GM12878 (cell line): ENCODE measurements around the gene INAFM1. TPM values are rescaled to one million over a fixed set of nuclear protein-coding genes. Genes with fewer than 3 reads are reported as not detected.

Experiments
- CBFB ChIP-seq: IDR thresholded peaks from 2 replicates; pipeline ENCODE4 v1.6.1; 2016; ENCODE audit warnings: antibody characterized with exemption, low read depth
- CBX5 ChIP-seq: sonication (generic); IDR thresholded peaks from 2 replicates; pipeline ENCODE4 v1.6.1; 2016; ENCODE audit warnings: low read depth, moderate library complexity, mild to moderate bottlenecking, inconsistent platforms
- CHD1 ChIP-seq: IDR thresholded peaks from 2 replicates; pipeline ENCODE4 v1.6.1; 2012; ENCODE audit warnings: low read depth, low read length, improper control_type of control experiment
- CHD4 ChIP-seq: fragments of 200-600 bp; sonication (generic); IDR thresholded peaks from 2 replicates; pipeline ENCODE4 v1.6.1; 2016; ENCODE audit warnings: mild to moderate bottlenecking
- EZH2 ChIP-seq: IDR thresholded peaks from 2 replicates; pipeline ENCODE4 v1.6.1; 2012; ENCODE audit warnings: low read depth, mild to moderate bottlenecking, control low read depth, inconsistent platforms, low read length, borderline replicate concordance; ENCODE audit not compliant: control insufficient read depth
- FOXK2 ChIP-seq: fragments of 450-650 bp; IDR thresholded peaks from 2 replicates; pipeline ENCODE4 v1.6.1; 2017; ENCODE audit warnings: mild to moderate bottlenecking, moderate library complexity
- HDGF ChIP-seq: fragments of 450-650 bp; IDR thresholded peaks from 2 replicates; pipeline ENCODE4 v1.6.1; 2016; ENCODE audit warnings: antibody characterized with exemption
- NBN ChIP-seq: fragments of 450-650 bp; IDR thresholded peaks from 2 replicates; pipeline ENCODE4 v1.6.1; 2016
- NFIC ChIP-seq: IDR thresholded peaks from 2 replicates; pipeline ENCODE4 v1.6.1; 2012; ENCODE audit warnings: low read depth, mild to moderate bottlenecking, inconsistent platforms, low read length, moderate library complexity
- NR2C1 ChIP-seq: fragments of 450-650 bp; IDR thresholded peaks from 2 replicates; pipeline ENCODE4 v1.6.1; 2017; ENCODE audit warnings: antibody characterized with exemption, mild to moderate bottlenecking, moderate library complexity
- POLR2AphosphoS2 ChIP-seq: IDR thresholded peaks from 2 replicates; pipeline ENCODE4 v1.6.1; 2011; ENCODE audit warnings: low read depth, mild to moderate bottlenecking, low read length, improper control_type of control experiment, moderate library complexity
- SMAD1 ChIP-seq: fragments of 450-650 bp; IDR thresholded peaks from 2 replicates; pipeline ENCODE4 v1.6.1; 2018; ENCODE audit warnings: mild to moderate bottlenecking, low read depth; ENCODE audit not compliant: partially characterized antibody
- SMARCA5 ChIP-seq: fragments of 450-650 bp; IDR thresholded peaks from 2 replicates; pipeline ENCODE4 v1.6.1; 2017; ENCODE audit warnings: mild to moderate bottlenecking
- SMC3 ChIP-seq: IDR thresholded peaks from 2 replicates; pipeline ENCODE4 v1.6.1; 2011; ENCODE audit warnings: low read length, improper control_type of control experiment, borderline replicate concordance
- SP1 ChIP-seq: IDR thresholded peaks from one replicate; pipeline ENCODE4 v1.6.1; 2011; ENCODE audit warnings: low read depth, low read length
- SUPT20H ChIP-seq: IDR thresholded peaks from 2 replicates; pipeline ENCODE4 v1.6.1; 2011; ENCODE audit warnings: low read depth, mild to moderate bottlenecking, low read length, moderate library complexity, borderline replicate concordance; ENCODE audit not compliant: control insufficient read depth
- YBX1 ChIP-seq: fragments of 450-650 bp; IDR thresholded peaks from 2 replicates; pipeline ENCODE4 v1.6.1; 2016; ENCODE audit warnings: antibody characterized with exemption
- ZNF207 ChIP-seq: fragments of 450-650 bp; IDR thresholded peaks from 2 replicates; pipeline ENCODE4 v1.6.1; 2014; ENCODE audit warnings: antibody characterized with exemption, mild to moderate bottlenecking, borderline replicate concordance
- ZNF622 ChIP-seq: fragments of 450-650 bp; IDR thresholded peaks from 2 replicates; pipeline ENCODE4 v1.6.1; 2017; ENCODE audit warnings: mild to moderate bottlenecking, inconsistent platforms
- polyA plus RNA-seq, 11 experiments: library from polyadenylated mRNA; depleted of rRNA in 4 of 11; unstranded in 6 of 11; stranded (reverse) in 5 of 11; fragments of >200 nt; fragmentation: Nextera tagmentation in 4 of 11; fragmentation: Illumina TruSeq in 1 of 11; extraction: Ambion mirVana in 4 of 11; extraction: Trizol in 1 of 11; gene quantifications; 1 replicate in 1 of 11; 2 replicates in 10 of 11; pipeline versions ENCODE4 v1.2.1 to v1.2.3, GENCODE V29; 2011 to 2016; ENCODE audit warnings: inconsistent platforms in 2 of 11, missing spikeins in 2 of 11, low read depth in 1 of 11
- total RNA-seq, 4 experiments: library from RNA; depleted of rRNA in 3 of 4; stranded (reverse); fragments of >200 nt in 3 of 4; fragmentation: Illumina TruSeq in 1 of 4; extraction: Trizol in 1 of 4; gene quantifications; 2 replicates each; pipeline versions ENCODE4 v1.2.1 to v1.2.3, GENCODE V29; 2013 to 2021
- TF ChIP-seq, protein P1 (sequence below): fragments of 450-650 bp; IDR thresholded peaks from 2 replicates; pipeline ENCODE4 v1.6.1; 2014; ENCODE audit warnings: mild to moderate bottlenecking
- TF ChIP-seq, protein P2 (sequence below): fragments of 450-650 bp; formaldehyde crosslinking; IDR thresholded peaks from 2 replicates; pipeline ENCODE4 v1.4.0; 2022; ENCODE audit warnings: mild to moderate bottlenecking, moderate library complexity
- TF ChIP-seq, protein P3 (sequence below): IDR thresholded peaks from 2 replicates; pipeline ENCODE4 v1.6.1; 2012; ENCODE audit warnings: low read length, inconsistent platforms
- TF ChIP-seq, protein P4 (sequence below): IDR thresholded peaks from 2 replicates; pipeline ENCODE4 v1.6.1; 2012; ENCODE audit warnings: mild to moderate bottlenecking, low read depth, low read length

The INAFM1 gene
- total and polyA plus RNA-seq, 10 of the 15 experiments (the other 5 are each of a cell fraction or from before 2014, with no cell fraction given) = 0.57 to 6.8 (median 1.1) TPM; not detected in 1

DNA sequence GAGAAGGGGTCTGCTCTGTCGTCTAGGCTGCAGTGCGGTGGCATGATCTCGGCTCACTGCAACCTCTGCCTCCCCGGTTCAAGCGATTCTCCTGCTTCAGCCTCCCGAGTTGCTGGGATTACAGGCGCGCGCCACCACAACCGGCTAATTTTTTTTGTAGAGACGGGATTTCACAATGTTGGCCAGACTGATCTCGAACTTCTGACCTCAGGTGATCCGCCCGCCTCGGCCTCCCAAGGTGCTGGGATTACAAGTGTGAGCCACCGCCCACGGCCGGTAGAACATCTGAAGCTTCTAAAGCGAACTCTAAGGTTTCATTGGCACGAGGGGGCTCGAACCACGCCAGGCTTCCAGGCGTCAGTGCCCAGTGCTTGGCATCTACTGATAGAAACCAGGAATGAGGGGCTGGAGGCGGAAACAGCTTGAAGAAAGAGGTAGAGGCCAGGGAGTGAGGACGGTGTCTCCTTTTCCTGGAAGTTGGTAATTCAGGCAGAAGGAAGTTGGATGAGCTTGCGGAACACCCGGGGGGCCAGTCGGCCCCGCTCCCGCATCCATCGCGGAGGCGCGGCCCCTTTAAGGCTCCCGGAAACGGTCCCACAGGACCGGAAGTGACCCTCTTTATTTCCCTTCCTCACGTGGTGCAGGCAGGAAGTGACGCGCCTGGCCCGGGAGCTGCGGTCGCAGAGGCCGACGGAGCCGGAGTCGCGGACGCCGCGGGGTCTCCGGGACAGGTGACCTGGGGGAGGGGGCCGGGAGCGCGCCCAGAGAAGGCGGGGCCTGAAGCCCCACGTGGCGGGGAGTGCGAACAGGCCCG, 18.6 kb upstream of the INAFM1 start, which contains the start of gene CCDC9 (continued):
- TF ChIP-seq FOXK2 (0 out of 2 replicates have a peak, but pooled peaks have one; percentile 31), YBX1 (no peak), CHD1 (no peak), POLR2AphosphoS2 (0 out of 2 replicates have a peak, but pooled peaks have one; percentile 61), NFIC (peak; percentile 18; the same call in 1 of the 2 replicates), CHD4 (no peak), ZNF622 (no peak), SUPT20H (no peak), EZH2 (no peak), CBX5 (no peak), CBFB (peak; percentile 65; the same call in 1 of the 2 replicates), SMAD1 (peak; percentile 52), ZNF207 (peak; percentile 72), SMC3 (no peak), NR2C1 (peak; percentile 70), HDGF (0 out of 2 replicates have a peak, but pooled peaks have one; percentile 78), SMARCA5 (no peak), NBN (peak; percentile 85), SP1 (peak; percentile 39)
- TF ChIP-seq, protein P1, sequence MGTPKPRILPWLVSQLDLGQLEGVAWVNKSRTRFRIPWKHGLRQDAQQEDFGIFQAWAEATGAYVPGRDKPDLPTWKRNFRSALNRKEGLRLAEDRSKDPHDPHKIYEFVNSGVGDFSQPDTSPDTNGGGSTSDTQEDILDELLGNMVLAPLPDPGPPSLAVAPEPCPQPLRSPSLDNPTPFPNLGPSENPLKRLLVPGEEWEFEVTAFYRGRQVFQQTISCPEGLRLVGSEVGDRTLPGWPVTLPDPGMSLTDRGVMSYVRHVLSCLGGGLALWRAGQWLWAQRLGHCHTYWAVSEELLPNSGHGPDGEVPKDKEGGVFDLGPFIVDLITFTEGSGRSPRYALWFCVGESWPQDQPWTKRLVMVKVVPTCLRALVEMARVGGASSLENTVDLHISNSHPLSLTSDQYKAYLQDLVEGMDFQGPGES = no peak
- TF ChIP-seq, protein P2, sequence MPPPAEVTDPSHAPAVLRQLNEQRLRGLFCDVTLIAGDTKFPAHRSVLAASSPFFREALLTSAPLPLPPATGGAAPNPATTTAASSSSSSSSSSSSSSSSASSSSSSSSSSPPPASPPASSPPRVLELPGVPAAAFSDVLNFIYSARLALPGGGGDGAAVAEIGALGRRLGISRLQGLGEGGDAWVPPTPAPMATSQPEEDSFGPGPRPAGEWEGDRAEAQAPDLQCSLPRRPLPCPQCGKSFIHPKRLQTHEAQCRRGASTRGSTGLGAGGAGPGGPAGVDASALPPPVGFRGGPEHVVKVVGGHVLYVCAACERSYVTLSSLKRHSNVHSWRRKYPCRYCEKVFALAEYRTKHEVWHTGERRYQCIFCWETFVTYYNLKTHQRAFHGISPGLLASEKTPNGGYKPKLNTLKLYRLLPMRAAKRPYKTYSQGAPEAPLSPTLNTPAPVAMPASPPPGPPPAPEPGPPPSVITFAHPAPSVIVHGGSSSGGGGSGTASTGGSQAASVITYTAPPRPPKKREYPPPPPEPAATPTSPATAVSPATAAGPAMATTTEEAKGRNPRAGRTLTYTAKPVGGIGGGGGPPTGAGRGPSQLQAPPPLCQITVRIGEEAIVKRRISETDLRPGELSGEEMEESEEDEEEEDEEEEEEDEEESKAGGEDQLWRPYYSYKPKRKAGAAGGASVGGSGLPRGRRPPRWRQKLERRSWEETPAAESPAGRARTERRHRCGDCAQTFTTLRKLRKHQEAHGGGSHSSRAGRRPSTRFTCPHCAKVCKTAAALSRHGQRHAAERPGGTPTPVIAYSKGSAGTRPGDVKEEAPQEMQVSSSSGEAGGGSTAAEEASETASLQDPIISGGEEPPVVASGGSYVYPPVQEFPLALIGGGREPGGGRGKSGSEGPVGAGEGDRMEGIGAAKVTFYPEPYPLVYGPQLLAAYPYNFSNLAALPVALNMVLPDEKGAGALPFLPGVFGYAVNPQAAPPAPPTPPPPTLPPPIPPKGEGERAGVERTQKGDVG (CRISPR knock-in tag) = no peak
- TF ChIP-seq, protein P3, sequence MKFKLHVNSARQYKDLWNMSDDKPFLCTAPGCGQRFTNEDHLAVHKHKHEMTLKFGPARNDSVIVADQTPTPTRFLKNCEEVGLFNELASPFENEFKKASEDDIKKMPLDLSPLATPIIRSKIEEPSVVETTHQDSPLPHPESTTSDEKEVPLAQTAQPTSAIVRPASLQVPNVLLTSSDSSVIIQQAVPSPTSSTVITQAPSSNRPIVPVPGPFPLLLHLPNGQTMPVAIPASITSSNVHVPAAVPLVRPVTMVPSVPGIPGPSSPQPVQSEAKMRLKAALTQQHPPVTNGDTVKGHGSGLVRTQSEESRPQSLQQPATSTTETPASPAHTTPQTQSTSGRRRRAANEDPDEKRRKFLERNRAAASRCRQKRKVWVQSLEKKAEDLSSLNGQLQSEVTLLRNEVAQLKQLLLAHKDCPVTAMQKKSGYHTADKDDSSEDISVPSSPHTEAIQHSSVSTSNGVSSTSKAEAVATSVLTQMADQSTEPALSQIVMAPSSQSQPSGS = no peak
- TF ChIP-seq, protein P4, sequence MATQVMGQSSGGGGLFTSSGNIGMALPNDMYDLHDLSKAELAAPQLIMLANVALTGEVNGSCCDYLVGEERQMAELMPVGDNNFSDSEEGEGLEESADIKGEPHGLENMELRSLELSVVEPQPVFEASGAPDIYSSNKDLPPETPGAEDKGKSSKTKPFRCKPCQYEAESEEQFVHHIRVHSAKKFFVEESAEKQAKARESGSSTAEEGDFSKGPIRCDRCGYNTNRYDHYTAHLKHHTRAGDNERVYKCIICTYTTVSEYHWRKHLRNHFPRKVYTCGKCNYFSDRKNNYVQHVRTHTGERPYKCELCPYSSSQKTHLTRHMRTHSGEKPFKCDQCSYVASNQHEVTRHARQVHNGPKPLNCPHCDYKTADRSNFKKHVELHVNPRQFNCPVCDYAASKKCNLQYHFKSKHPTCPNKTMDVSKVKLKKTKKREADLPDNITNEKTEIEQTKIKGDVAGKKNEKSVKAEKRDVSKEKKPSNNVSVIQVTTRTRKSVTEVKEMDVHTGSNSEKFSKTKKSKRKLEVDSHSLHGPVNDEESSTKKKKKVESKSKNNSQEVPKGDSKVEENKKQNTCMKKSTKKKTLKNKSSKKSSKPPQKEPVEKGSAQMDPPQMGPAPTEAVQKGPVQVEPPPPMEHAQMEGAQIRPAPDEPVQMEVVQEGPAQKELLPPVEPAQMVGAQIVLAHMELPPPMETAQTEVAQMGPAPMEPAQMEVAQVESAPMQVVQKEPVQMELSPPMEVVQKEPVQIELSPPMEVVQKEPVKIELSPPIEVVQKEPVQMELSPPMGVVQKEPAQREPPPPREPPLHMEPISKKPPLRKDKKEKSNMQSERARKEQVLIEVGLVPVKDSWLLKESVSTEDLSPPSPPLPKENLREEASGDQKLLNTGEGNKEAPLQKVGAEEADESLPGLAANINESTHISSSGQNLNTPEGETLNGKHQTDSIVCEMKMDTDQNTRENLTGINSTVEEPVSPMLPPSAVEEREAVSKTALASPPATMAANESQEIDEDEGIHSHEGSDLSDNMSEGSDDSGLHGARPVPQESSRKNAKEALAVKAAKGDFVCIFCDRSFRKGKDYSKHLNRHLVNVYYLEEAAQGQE = no peak
